AG09309 (cell line): ENCODE results near the gene CACNA1C.

Experiments
- DNase-seq: peaks from one replicate; pipeline ENCODE4 v3.0.0-alpha.2; 2010; ENCODE audit warnings: low read depth
- H3K4me3 ChIP-seq: 2 replicates; pipeline ENCODE4 v1.5.1; 2011; ENCODE audit warnings: mild to moderate bottlenecking, low read depth, low read length, moderate library complexity; ENCODE audit not compliant: control insufficient read depth
- CTCF ChIP-seq: IDR thresholded peaks from 2 replicates; pipeline ENCODE4 v1.5.1; 2011; ENCODE audit warnings: mild to moderate bottlenecking, low read depth, low read length, inconsistent platforms; ENCODE audit not compliant: insufficient read depth, control insufficient read depth; ENCODE audit errors: missing control alignments

The CACNA1C gene

GRCh38 chr12:2647186-2647585 lies 594.4 kb downstream of the CACNA1C start:
- DNase-seq = no peak
- H3K4me3 ChIP-seq = no peak overlapping the region
- TF ChIP-seq CTCF = no peak

GRCh38 chr12:2648406-2648805 lies 595.6 kb downstream of the CACNA1C start:
- DNase-seq = no peak
- H3K4me3 ChIP-seq = no peak overlapping the region
- no peak for TF ChIP-seq CTCF

- DNase-seq = no peak
Observed at GRCh38 chr12:2649201-2650030, 596.6 kb downstream of the CACNA1C start.

GRCh38 chr12:2650261-2651067 lies 597.7 kb downstream of the CACNA1C start:
- no peak overlapping the region for H3K4me3 ChIP-seq
- no peak for DNase-seq
- TF ChIP-seq CTCF = no peak

More at GRCh38 chr12:2649201-2650030, 596.6 kb downstream of the CACNA1C start:
- H3K4me3 ChIP-seq = no peak overlapping the region
- TF ChIP-seq CTCF = no peak

- DNase-seq = no peak
- no peak for TF ChIP-seq CTCF
- no peak overlapping the region for H3K4me3 ChIP-seq
Observed at GRCh38 chr12:2651068-2651965, 598.5 kb downstream of the CACNA1C start.

- no peak overlapping the region for H3K4me3 ChIP-seq
- no peak for DNase-seq
- TF ChIP-seq CTCF = no peak
Observed at GRCh38 chr12:2652011-2652400, 599.2 kb downstream of the CACNA1C start.
